Neural crest cell (in vitro differentiated cells): ENCODE measurements around the gene CD14. TPM values are rescaled to one million over a fixed set of nuclear protein-coding genes. Genes with fewer than 3 reads are reported as not detected.
"Not testable (repeated sequence)": the region's sequence is repeated elsewhere in the genome, so short reads cannot be mapped to it uniquely, and the experiment has no call there.

Source experiments
- DNase-seq: peaks from one replicate; pipeline ENCODE4 v3.0.0; 2021; ENCODE audit warnings: low read depth, mixed read lengths, low spot score
- H3K27ac Mint-ChIP-seq: one replicate; pipeline ENCODE4 v1.8.0; 2021; ENCODE audit warnings: mild to moderate bottlenecking, mixed read lengths; ENCODE audit not compliant: unreplicated experiment
- H3K27me3 Mint-ChIP-seq: 2 replicates; pipeline ENCODE4 v1.8.0; 2021; ENCODE audit warnings: low read depth, mild to moderate bottlenecking, mixed read lengths
- H3K36me3 Mint-ChIP-seq: 2 replicates; pipeline ENCODE4 v1.8.0; 2021; ENCODE audit warnings: low read depth, mild to moderate bottlenecking, mixed read lengths
- H3K4me1 Mint-ChIP-seq: 2 replicates; pipeline ENCODE4 v1.8.0; 2021; ENCODE audit warnings: mixed read lengths
- H3K4me3 Mint-ChIP-seq: one replicate; pipeline ENCODE4 v1.8.0; 2021; ENCODE audit warnings: mild to moderate bottlenecking, mixed read lengths
- H3K9me3 Mint-ChIP-seq: 2 replicates; pipeline ENCODE4 v1.8.0; 2021; ENCODE audit warnings: mixed read lengths
- CTCF ChIP-seq: fragments of 200-600 bp; sonication (generic); conservative IDR thresholded peaks from 2 replicates; pipeline ENCODE4 v1.5.0; 2021; ENCODE audit warnings: antibody characterized with exemption, mild to moderate bottlenecking
- total RNA-seq: library from RNA; stranded (reverse); gene quantifications from 2 replicates; pipeline ENCODE4 v1.2.1, GENCODE V29; 2021

CD14 gene
- total RNA-seq, 1 donor from 2014 or later: 0.28 TPM

- Mint-ChIP-seq H3K27ac (peak within 1 kb of the TSS; percentile 30), H3K36me3 (peaks cover 17% of the 10 kb centered on the region), H3K4me1 (no peaks in the 10 kb centered on the region), H3K9me3 (no peaks in the 10 kb centered on the region), H3K4me3 (peak within 1 kb of the TSS; percentile 54), H3K27me3 (no peaks in the 10 kb centered on the region)
- TF ChIP-seq CTCF: no peak
- no peak for DNase-seq
Observed at GRCh38 chr5:140673187-140673976, 40.4 kb upstream of the CD14 start, which contains the start of gene DND1. DND1 (minus strand) TSS chr5:140673576; CDS start chr5:140673542, 34 bp downstream.

GRCh38 chr5:140672455-140673186 is 39.6 kb upstream of the CD14 start:
- no peaks in the 10 kb centered on the region for H3K27me3 Mint-ChIP-seq
- peaks cover 18% of the 10 kb centered on the region for H3K36me3 Mint-ChIP-seq
- no peak for TF ChIP-seq CTCF
- no peak overlapping the region for H3K4me3 Mint-ChIP-seq
- H3K27ac Mint-ChIP-seq: no peak overlapping the region
- DNase-seq: no peak
- H3K4me1 Mint-ChIP-seq: peaks cover 2% of the 10 kb centered on the region
- H3K9me3 Mint-ChIP-seq: no peaks in the 10 kb centered on the region

- H3K27ac Mint-ChIP-seq: no peak overlapping the region
- H3K27me3 Mint-ChIP-seq: no peaks in the 10 kb centered on the region
- DNase-seq: no peak
- TF ChIP-seq CTCF: no peak
- no peak overlapping the region for H3K4me3 Mint-ChIP-seq
- H3K4me1 Mint-ChIP-seq: peaks cover 9% of the 10 kb centered on the region
- peaks cover 20% of the 10 kb centered on the region for H3K36me3 Mint-ChIP-seq
- no peaks in the 10 kb centered on the region for H3K9me3 Mint-ChIP-seq
Observed at GRCh38 chr5:140671472-140672125, 38.6 kb upstream of the CD14 start.

GRCh38 chr5:140671035-140671434 is 38.1 kb upstream of the CD14 start:
- not testable (repeated sequence) for H3K27me3 Mint-ChIP-seq, H3K4me3 Mint-ChIP-seq, H3K9me3 Mint-ChIP-seq, H3K27ac Mint-ChIP-seq, DNase-seq
- H3K36me3 Mint-ChIP-seq: peaks cover 20% of the 10 kb centered on the region
- peaks cover 14% of the 10 kb centered on the region for H3K4me1 Mint-ChIP-seq

- DNase-seq: peak; percentile 89
- TF ChIP-seq CTCF: no peak
- H3K9me3 Mint-ChIP-seq: no peaks in the 10 kb centered on the region
- peak within 1 kb of the TSS; percentile 97 for H3K27ac Mint-ChIP-seq
- no peaks in the 10 kb centered on the region for H3K27me3 Mint-ChIP-seq
- peak within 1 kb of the TSS; percentile 95 for H3K4me3 Mint-ChIP-seq
- H3K4me1 Mint-ChIP-seq: peaks cover 28% of the 10 kb centered on the region
- H3K36me3 Mint-ChIP-seq: peaks cover 21% of the 10 kb centered on the region
Observed at GRCh38 chr5:140664359-140665119, 31.6 kb upstream of the CD14 start, which contains the start of gene WDR55. WDR55 (plus strand) TSS chr5:140664904; CDS start chr5:140664913, 9 bp downstream.
